WTC11 (cell line): ENCODE data around the gene SH3GL1. TPM values are rescaled to one million over a fixed set of nuclear protein-coding genes. Genes with fewer than 3 reads are reported as not detected.

ENCODE experiments used
- ATAC-seq: fragments of 200-7000 bp; cut with Tn5 transposase; 2 replicates; pipeline ENCODE4 v1.10.0; 2021; ENCODE audit warnings: mild to moderate bottlenecking, moderate library complexity
- CTCF ChIA-PET: fragments of 300-600 bp; sonication (Branson Sonifier 250); formaldehyde crosslinking; loops from one replicate; lab custom pipeline; 2021; ENCODE audit warnings: antibody characterized with exemption; lab: Charles Lee
- POLR2A ChIA-PET: fragments of 350-600 bp; sonication (Branson Sonifier 250); formaldehyde crosslinking; loops from one replicate; lab custom pipeline; 2021; ENCODE audit warnings: antibody characterized with exemption; lab: Charles Lee
- DNase-seq: peaks from one replicate; pipeline ENCODE4 v3.0.0; 2021; ENCODE audit warnings: low spot score
- H3K27ac Mint-ChIP-seq: 2 replicates; pipeline ENCODE4 v1.8.0; 2021; ENCODE audit warnings: mixed read lengths
- H3K27me3 Mint-ChIP-seq: 2 replicates; pipeline ENCODE4 v1.8.0; 2021; ENCODE audit warnings: low read depth, mild to moderate bottlenecking, moderate library complexity, mixed read lengths
- H3K36me3 Mint-ChIP-seq: 2 replicates; pipeline ENCODE4 v1.8.0; 2021; ENCODE audit warnings: mixed read lengths
- H3K4me1 Mint-ChIP-seq: 2 replicates; pipeline ENCODE4 v1.8.0; 2022; ENCODE audit warnings: mixed read lengths
- H3K4me3 Mint-ChIP-seq: 2 replicates; pipeline ENCODE4 v1.8.0; 2021; ENCODE audit warnings: mild to moderate bottlenecking, moderate library complexity, mixed read lengths
- H3K9me3 Mint-ChIP-seq: 2 replicates; pipeline ENCODE4 v1.8.0; 2021; ENCODE audit warnings: mixed read lengths
- ATF2 ChIP-seq: sonication (generic); formaldehyde crosslinking; IDR thresholded peaks from 2 replicates; pipeline ENCODE4 v1.8.1; 2022; ENCODE audit warnings: low read depth, missing genetic modification reagents, borderline replicate concordance
- CBFB ChIP-seq: sonication (generic); formaldehyde crosslinking; IDR thresholded peaks from 2 replicates; pipeline ENCODE4 v1.8.1; 2022; ENCODE audit warnings: mild to moderate bottlenecking, low read depth, missing genetic modification reagents
- E2F5 ChIP-seq: sonication (generic); formaldehyde crosslinking; IDR thresholded peaks from 2 replicates; pipeline ENCODE4 v1.8.1; 2022; ENCODE audit warnings: mild to moderate bottlenecking, moderate library complexity, missing genetic modification reagents
- ERG ChIP-seq: fragments of 250-450 bp; sonication (Bioruptor Pico); IDR thresholded peaks from 2 replicates; pipeline ENCODE4 v1.8.0; 2021; ENCODE audit warnings: mild to moderate bottlenecking
- ESRRA ChIP-seq: sonication (generic); formaldehyde crosslinking; IDR thresholded peaks from 2 replicates; pipeline ENCODE4 v1.8.1; 2022; ENCODE audit warnings: mild to moderate bottlenecking, missing genetic modification reagents, borderline replicate concordance
- ETV6 ChIP-seq: sonication (generic); formaldehyde crosslinking; IDR thresholded peaks from 2 replicates; pipeline ENCODE4 v1.8.1; 2022; ENCODE audit warnings: mild to moderate bottlenecking, missing genetic modification reagents
- FOXJ3 ChIP-seq: sonication (generic); formaldehyde crosslinking; IDR thresholded peaks from 2 replicates; pipeline ENCODE4 v1.9.0; 2021; ENCODE audit warnings: missing genetic modification reagents, mild to moderate bottlenecking, borderline replicate concordance
- GRHL2 ChIP-seq: fragments of 250-450 bp; sonication (Bioruptor Pico); IDR thresholded peaks from 2 replicates; pipeline ENCODE4 v1.8.0; 2022; ENCODE audit warnings: mild to moderate bottlenecking, moderate library complexity; ENCODE audit not compliant: insufficient replicate concordance, severe bottlenecking
- HMGXB4 ChIP-seq: sonication (generic); formaldehyde crosslinking; IDR thresholded peaks from 2 replicates; pipeline ENCODE4 v1.8.1; 2023; ENCODE audit warnings: mild to moderate bottlenecking, moderate library complexity, missing genetic modification reagents
- IRF1 ChIP-seq: sonication (generic); formaldehyde crosslinking; IDR thresholded peaks from 2 replicates; pipeline ENCODE4 v1.8.0; 2023; ENCODE audit warnings: missing genetic modification reagents
- SMAD4 ChIP-seq: sonication (generic); formaldehyde crosslinking; IDR thresholded peaks from 2 replicates; pipeline ENCODE4 v1.8.0; 2022; ENCODE audit warnings: mild to moderate bottlenecking, missing genetic modification reagents
- USF2 ChIP-seq: sonication (generic); formaldehyde crosslinking; IDR thresholded peaks from 2 replicates; pipeline ENCODE4 v1.8.1; 2023; ENCODE audit warnings: mild to moderate bottlenecking, missing genetic modification reagents, moderate library complexity
- ZBTB43 ChIP-seq: sonication (generic); formaldehyde crosslinking; IDR thresholded peaks from 2 replicates; pipeline ENCODE4 v1.8.1; 2023; ENCODE audit warnings: mild to moderate bottlenecking, missing genetic modification reagents
- ZMAT4 ChIP-seq: fragments of 250-450 bp; sonication (Bioruptor Pico); IDR thresholded peaks from 2 replicates; pipeline ENCODE4 v1.9.0; 2021; ENCODE audit warnings: mild to moderate bottlenecking
- ZNF219 ChIP-seq: sonication (generic); formaldehyde crosslinking; IDR thresholded peaks from 2 replicates; pipeline ENCODE4 v1.8.0; 2023; ENCODE audit warnings: missing genetic modification reagents, mild to moderate bottlenecking, borderline replicate concordance
- ZNF396 ChIP-seq: fragments of 250-450 bp; sonication (Bioruptor Pico); IDR thresholded peaks from 2 replicates; pipeline ENCODE4 v1.8.0; 2021; ENCODE audit warnings: mild to moderate bottlenecking, moderate library complexity, borderline replicate concordance
- ZNF416 ChIP-seq: fragments of 250-450 bp; sonication (Bioruptor Pico); IDR thresholded peaks from 2 replicates; pipeline ENCODE4 v1.9.0; 2021; ENCODE audit warnings: mild to moderate bottlenecking, inconsistent platforms
- ZNF423 ChIP-seq: fragments of 250-450 bp; sonication (Bioruptor Pico); IDR thresholded peaks from 2 replicates; pipeline ENCODE4 v2.1.2; 2022; ENCODE audit warnings: mild to moderate bottlenecking, moderate library complexity
- ZNF425 ChIP-seq: fragments of 250-450 bp; sonication (Bioruptor Pico); conservative IDR thresholded peaks from 2 replicates; pipeline ENCODE4 v1.9.0; 2021; ENCODE audit warnings: mild to moderate bottlenecking
- total RNA-seq: library from RNA; stranded (reverse); gene quantifications from 3 replicates; pipeline ENCODE4 v1.2.3, GENCODE V29; 2021

SH3GL1 gene
- total RNA-seq, 1 experiment from 2014 or later: 109 TPM

- TF ChIP-seq E2F5 (CRISPR knock-in tag): no peak
- no peak for TF ChIP-seq ATF2 (CRISPR knock-in tag)
- TF ChIP-seq ERG (CRISPR knock-in tag): no peak
- no peak for TF ChIP-seq ZBTB43 (CRISPR knock-in tag)
- TF ChIP-seq ZMAT4 (CRISPR knock-in tag): no peak
- no peak for TF ChIP-seq ZNF396 (CRISPR knock-in tag)
- TF ChIP-seq ZNF416 (CRISPR knock-in tag): no peak
- no peak for TF ChIP-seq ZNF423 (CRISPR knock-in tag)
- TF ChIP-seq ZNF425: no peak
Measured at GRCh38 chr19:4428326-4428975, 28.1 kb upstream of the SH3GL1 start (continued).

- no peak for TF ChIP-seq HMGXB4 (CRISPR knock-in tag)
- no peak for TF ChIP-seq ESRRA
- H3K9me3 Mint-ChIP-seq: no peaks in the 10 kb centered on the region
- CTCF ChIA-PET: no interaction called here
- ATAC-seq: no peak
- no peak overlapping the region for H3K4me3 Mint-ChIP-seq
- peak overlapping the region; percentile 33; the same call in 1 of the 2 replicates for H3K27ac Mint-ChIP-seq
- H3K36me3 Mint-ChIP-seq: peaks cover 65% of the 10 kb centered on the region
- H3K4me1 Mint-ChIP-seq: no peaks in the 10 kb centered on the region
- POLR2A ChIA-PET: no interaction called here
- DNase-seq: no peak
- H3K27me3 Mint-ChIP-seq: no peaks in the 10 kb centered on the region
Measured at GRCh38 chr19:4425537-4425936, 25.2 kb upstream of the SH3GL1 start.

GRCh38 chr19:4423416-4424126 lies 23.2 kb upstream of the SH3GL1 start:
- ATAC-seq: no peak
- DNase-seq: no peak
- Mint-ChIP-seq H3K4me3 (no peak overlapping the region), H3K4me1 (no peaks in the 10 kb centered on the region), H3K36me3 (peaks cover 58% of the 10 kb centered on the region), H3K9me3 (no peaks in the 10 kb centered on the region), H3K27ac (peak overlapping the region; percentile 8; the same call in 1 of the 2 replicates), H3K27me3 (no peaks in the 10 kb centered on the region)
- POLR2A ChIA-PET: no interaction called here
- CTCF ChIA-PET: interaction anchor here (1.2 kb wide), 1 partner anchor 23 kb away, joined by 3 read pairs; the partner anchor contains the start of gene SH3GL1
- TF ChIP-seq IRF1 (CRISPR knock-in tag) (no peak), SMAD4 (CRISPR knock-in tag) (no peak), USF2 (CRISPR knock-in tag) (no peak), FOXJ3 (CRISPR knock-in tag) (no peak), CBFB (CRISPR knock-in tag) (no peak), ZNF219 (CRISPR knock-in tag) (no peak), GRHL2 (no peak), ETV6 (CRISPR knock-in tag) (no peak)
